HepG2 (cell line): ENCODE measurements around the gene AK2. TPM values are rescaled to one million over a fixed set of nuclear protein-coding genes. Genes with fewer than 3 reads are reported as not detected.

ENCODE experiments used
- BORCS8-MEF2B ChIP-seq: sonication (generic); formaldehyde crosslinking; IDR thresholded peaks from 2 replicates; pipeline ENCODE4 v1.8.0; 2022; ENCODE audit warnings: mild to moderate bottlenecking, missing genetic modification reagents
- GMEB1 ChIP-seq: sonication (generic); formaldehyde crosslinking; IDR thresholded peaks from 2 replicates; pipeline ENCODE4 v1.5.1; 2020; ENCODE audit warnings: missing genetic modification reagents, mild to moderate bottlenecking, borderline replicate concordance
- GRHL1 ChIP-seq: sonication (generic); formaldehyde crosslinking; conservative IDR thresholded peaks from 2 replicates; pipeline ENCODE4 v1.8.0; 2022; ENCODE audit warnings: missing genetic modification reagents
- PHB2 ChIP-seq: fragments of 450-650 bp; IDR thresholded peaks from 2 replicates; pipeline ENCODE4 v1.6.1; 2018; ENCODE audit not compliant: partially characterized antibody
- POLR2G ChIP-seq: fragments of 200-400 bp; formaldehyde crosslinking; IDR thresholded peaks from 2 replicates; pipeline ENCODE4 v1.6.1; 2018; ENCODE audit warnings: mild to moderate bottlenecking, low read depth, low read length, moderate library complexity
- SAP130 ChIP-seq: IDR thresholded peaks from 2 replicates; pipeline ENCODE4 v1.6.1; 2016; ENCODE audit warnings: low read depth
- SATB2 ChIP-seq: sonication (generic); formaldehyde crosslinking; IDR thresholded peaks from 2 replicates; pipeline ENCODE4 v1.5.0; 2020; ENCODE audit warnings: missing genetic modification reagents
- TFDP1 ChIP-seq: IDR thresholded peaks from 2 replicates; pipeline ENCODE4 v1.6.1; 2016; ENCODE audit warnings: missing compliant biosample characterization, missing genetic modification reagents, borderline replicate concordance
- TIGD3 ChIP-seq: sonication (generic); formaldehyde crosslinking; IDR thresholded peaks from 2 replicates; pipeline ENCODE4 v1.5.1; 2020; ENCODE audit warnings: mild to moderate bottlenecking, missing genetic modification reagents, borderline replicate concordance
- TOE1 ChIP-seq: sonication (generic); formaldehyde crosslinking; IDR thresholded peaks from 2 replicates; pipeline ENCODE4 v1.4.0; 2020; ENCODE audit warnings: mild to moderate bottlenecking, missing genetic modification reagents
- U2AF2 ChIP-seq: fragments of 200-400 bp; formaldehyde crosslinking; IDR thresholded peaks from 2 replicates; pipeline ENCODE4 v1.6.1; 2017; ENCODE audit warnings: low read depth, mild to moderate bottlenecking, low read length
- ZBTB1 ChIP-seq: sonication (generic); formaldehyde crosslinking; IDR thresholded peaks from 2 replicates; pipeline ENCODE4 v1.4.0; 2020; ENCODE audit warnings: missing genetic modification reagents, borderline replicate concordance
- ZBTB2 ChIP-seq: sonication (generic); formaldehyde crosslinking; IDR thresholded peaks from 2 replicates; pipeline ENCODE4 v1.8.0; 2022; ENCODE audit warnings: low read depth, missing genetic modification reagents
- polyA plus RNA-seq, 8 experiments: library from polyadenylated mRNA; depleted of rRNA in 3 of 8; stranded (reverse) in 7 of 8; unstranded in 1 of 8; fragments of >200 nt; fragmentation: Illumina TruSeq in 4 of 8; extraction: Trizol in 4 of 8; gene quantifications; 2 replicates each; pipeline versions ENCODE4 v1.2.1 to v1.2.3, GENCODE V29; 2011 to 2016; ENCODE audit warnings: low read depth in 4 of 8, missing spikeins in 1 of 8, mixed read lengths in 1 of 8; ENCODE audit not compliant: insufficient read depth in 1 of 8
- total RNA-seq, 5 experiments: library from RNA; depleted of rRNA; stranded (reverse); fragments of >200 nt; fragmentation: Illumina TruSeq; extraction: Trizol; gene quantifications; 2 replicates each; pipeline ENCODE4 v1.2.3, GENCODE V29; 2016; ENCODE audit warnings: low read depth in 1 of 5
- TF ChIP-seq, protein P1 (sequence below): sonication (generic); formaldehyde crosslinking; IDR thresholded peaks from 2 replicates; pipeline ENCODE4 v1.8.0; 2022; ENCODE audit warnings: missing genetic modification reagents, low read depth, mild to moderate bottlenecking, borderline replicate concordance
- TF ChIP-seq, protein P2 (sequence below): sonication (generic); formaldehyde crosslinking; IDR thresholded peaks from 2 replicates; pipeline ENCODE4 v1.5.0; 2020; ENCODE audit warnings: missing genetic modification reagents, mild to moderate bottlenecking, borderline replicate concordance

AK2 gene
- total and polyA plus RNA-seq, 2 of the 13 experiments (the other 11 are each of a cell fraction or from before 2014, with no cell fraction given): 170 to 188 TPM

DNA sequence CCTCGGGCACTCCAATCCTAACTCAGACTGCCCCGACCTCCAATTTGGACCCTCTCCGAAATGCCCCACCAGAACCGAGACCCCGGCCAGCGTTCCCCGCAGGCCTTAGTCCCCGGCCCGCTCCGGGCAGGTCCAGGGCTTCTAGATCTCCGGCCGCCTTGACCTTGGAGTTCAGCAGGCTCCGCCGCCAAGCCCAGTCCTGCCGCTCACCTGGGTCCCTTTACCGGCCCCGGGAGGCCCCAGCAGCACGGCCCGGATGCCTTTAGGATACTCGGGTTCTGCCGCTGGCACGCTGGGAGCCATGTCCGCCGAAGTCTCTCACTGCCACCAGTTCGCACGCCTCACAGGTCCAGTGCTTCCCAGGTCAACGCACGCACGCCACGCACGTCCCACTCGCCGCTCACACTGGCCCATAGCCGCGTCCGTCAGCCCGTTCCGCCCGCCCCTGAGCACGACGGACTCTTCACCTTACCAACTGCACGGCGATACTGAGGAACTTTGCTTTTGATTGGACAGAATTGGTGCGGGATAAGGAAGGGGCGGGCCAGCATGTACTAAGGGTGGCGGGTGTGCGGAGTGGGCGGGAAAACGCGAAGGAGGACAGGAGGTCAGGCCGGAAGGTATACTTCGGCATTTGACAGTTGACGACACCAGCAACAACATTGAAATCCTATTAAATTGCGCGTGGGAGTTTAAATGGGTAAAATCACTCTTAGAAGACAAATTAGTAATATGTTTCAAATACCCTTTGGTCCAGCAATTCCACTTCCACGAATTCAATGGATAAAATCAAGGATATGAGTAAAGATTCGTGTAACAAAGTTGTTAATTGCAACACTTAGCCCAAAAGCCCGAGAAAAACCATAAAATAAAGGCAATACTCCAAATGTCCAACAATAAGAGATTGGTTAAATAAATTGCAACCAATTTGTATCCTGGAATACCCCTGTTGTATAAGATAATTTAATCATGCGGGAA is at the start of gene AK2 (continued):
- TF ChIP-seq, protein P1, sequence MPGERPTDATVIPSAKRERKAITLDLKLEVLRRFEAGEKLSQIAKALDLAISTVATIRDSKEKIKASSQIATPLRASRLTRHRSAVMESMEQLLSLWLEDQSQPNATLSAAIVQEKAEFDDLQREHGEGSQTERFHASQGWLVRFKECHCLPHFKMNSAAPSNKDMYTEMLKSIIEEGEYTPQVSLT (CRISPR knock-in tag): no peak
- TF ChIP-seq SAP130 (peak; percentile 92), ZBTB2 (peak; percentile 78; the same call in 1 of the 2 replicates), U2AF2 (no peak), TIGD3 (peak; percentile 83; the same call in 1 of the 2 replicates), BORCS8-MEF2B (peak; percentile 98), GMEB1 (CRISPR knock-in tag) (peak; percentile 100), POLR2G (peak; percentile 75), GRHL1 (CRISPR knock-in tag) (no peak), TOE1 (CRISPR knock-in tag) (no peak), SATB2 (CRISPR knock-in tag) (peak; percentile 85; the same call in 1 of the 2 replicates), PHB2 (no peak), TFDP1 (CRISPR knock-in tag) (peak; percentile 100), ZBTB1 (CRISPR knock-in tag) (no peak)
- TF ChIP-seq, protein P2, sequence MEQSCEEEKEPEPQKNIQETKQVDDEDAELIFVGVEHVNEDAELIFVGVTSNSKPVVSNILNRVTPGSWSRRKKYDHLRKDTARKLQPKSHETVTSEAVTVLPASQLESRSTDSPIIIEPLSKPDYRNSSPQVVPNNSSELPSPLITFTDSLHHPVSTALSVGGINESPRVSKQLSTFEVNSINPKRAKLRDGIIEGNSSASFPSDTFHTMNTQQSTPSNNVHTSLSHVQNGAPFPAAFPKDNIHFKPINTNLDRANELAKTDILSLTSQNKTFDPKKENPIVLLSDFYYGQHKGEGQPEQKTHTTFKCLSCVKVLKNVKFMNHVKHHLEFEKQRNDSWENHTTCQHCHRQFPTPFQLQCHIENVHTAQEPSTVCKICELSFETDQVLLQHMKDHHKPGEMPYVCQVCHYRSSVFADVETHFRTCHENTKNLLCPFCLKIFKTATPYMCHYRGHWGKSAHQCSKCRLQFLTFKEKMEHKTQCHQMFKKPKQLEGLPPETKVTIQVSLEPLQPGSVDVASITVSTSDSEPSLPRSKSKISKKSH (CRISPR knock-in tag): peak; percentile 92; the same call in 1 of the 2 replicates
